Neural progenitor cell (in vitro differentiated cells): Measurements from ENCODE around the gene PITPNM3. TPM values are rescaled to one million over a fixed set of nuclear protein-coding genes. Genes with fewer than 3 reads are reported as not detected.

Experiments
- DNase-seq: peaks from one replicate; pipeline ENCODE4 v3.0.0-alpha.2; 2016; ENCODE audit warnings: low spot score
- H2AFZ ChIP-seq: fragments of 200-600 bp; sonication (generic); replicated peaks from 2 replicates; pipeline ENCODE4 v1.6.1; 2016; ENCODE audit warnings: antibody characterized with exemption
- H3F3A ChIP-seq: fragments of 200-600 bp; sonication (generic); 2 replicates; pipeline ENCODE4 v1.6.1; 2016; ENCODE audit warnings: antibody characterized with exemption, low read depth
- H3K27ac ChIP-seq: fragments of 200-600 bp; sonication (generic); 2 replicates; pipeline ENCODE4 v1.5.1; 2016; ENCODE audit warnings: mild to moderate bottlenecking
- H3K27me3 ChIP-seq: fragments of 200-600 bp; sonication (generic); 2 replicates; pipeline ENCODE4 v1.6.1; 2016; ENCODE audit warnings: mild to moderate bottlenecking, moderate library complexity
- H3K36me3 ChIP-seq: fragments of 200-600 bp; sonication (generic); 2 replicates; pipeline ENCODE4 v1.5.1; 2016
- H3K4me1 ChIP-seq: fragments of 200-600 bp; sonication (generic); 2 replicates; pipeline ENCODE4 v1.6.1; 2016; ENCODE audit warnings: mixed run types
- H3K4me2 ChIP-seq: fragments of 200-600 bp; sonication (generic); 2 replicates; pipeline ENCODE4 v1.6.1; 2016
- H3K4me3 ChIP-seq: fragments of 200-600 bp; sonication (generic); 2 replicates; pipeline ENCODE4 v1.5.1; 2016
- H3K79me2 ChIP-seq: fragments of 200-600 bp; sonication (generic); 2 replicates; pipeline ENCODE4 v1.6.1; 2016; ENCODE audit warnings: low read depth
- H3K9ac ChIP-seq: fragments of 200-600 bp; sonication (generic); 2 replicates; pipeline ENCODE4 v1.6.1; 2016
- H3K9me3 ChIP-seq: fragments of 200-600 bp; sonication (generic); 2 replicates; pipeline ENCODE4 v1.5.1; 2016; ENCODE audit warnings: low read depth
- H4K20me1 ChIP-seq: fragments of 200-600 bp; sonication (generic); 2 replicates; pipeline ENCODE4 v1.6.1; 2016; ENCODE audit warnings: low read depth
- H3K27ac Mint-ChIP-seq: 3 replicates; pipeline ENCODE4 v1.8.0; 2021; ENCODE audit warnings: mixed read lengths
- H3K27me3 Mint-ChIP-seq: 2 replicates; pipeline ENCODE4 v1.8.0; 2022; ENCODE audit warnings: low read depth, mild to moderate bottlenecking, inconsistent platforms, moderate library complexity, mixed read lengths; ENCODE audit not compliant: insufficient read depth
- H3K36me3 Mint-ChIP-seq: 3 replicates; pipeline ENCODE4 v1.8.0; 2021; ENCODE audit warnings: mixed read lengths
- H3K4me1 Mint-ChIP-seq: 3 replicates; pipeline ENCODE4 v1.8.0; 2021; ENCODE audit warnings: mixed read lengths
- H3K4me3 Mint-ChIP-seq: 3 replicates; pipeline ENCODE4 v1.8.0; 2021; ENCODE audit warnings: mild to moderate bottlenecking, moderate library complexity, mixed read lengths
- H3K9me3 Mint-ChIP-seq: 3 replicates; pipeline ENCODE4 v1.8.0; 2020; ENCODE audit warnings: mixed read lengths
- EZH2 ChIP-seq: fragments of 200-600 bp; sonication (generic); IDR thresholded peaks from 2 replicates; pipeline ENCODE4 v1.6.1; 2017; ENCODE audit warnings: antibody characterized with exemption, mild to moderate bottlenecking, moderate library complexity
- EZH2phosphoT487 ChIP-seq: fragments of 200-600 bp; sonication (generic); IDR thresholded peaks from 2 replicates; pipeline ENCODE4 v1.6.1; 2017; ENCODE audit warnings: antibody characterized with exemption
- total RNA-seq: library from RNA; depleted of rRNA; stranded (reverse); fragments of >200 nt; gene quantifications from 2 replicates; pipeline ENCODE4 v1.2.3, GENCODE V29; 2015; ENCODE audit warnings: low replicate concordance
- TF ChIP-seq, protein P1 (sequence below): fragments of 200-600 bp; sonication (generic); IDR thresholded peaks from 2 replicates; pipeline ENCODE4 v1.5.1; 2017; ENCODE audit warnings: antibody characterized with exemption, mild to moderate bottlenecking

PITPNM3 gene
- total RNA-seq, 1 donor from 2014 or later, result 2.8 TPM

DNA sequence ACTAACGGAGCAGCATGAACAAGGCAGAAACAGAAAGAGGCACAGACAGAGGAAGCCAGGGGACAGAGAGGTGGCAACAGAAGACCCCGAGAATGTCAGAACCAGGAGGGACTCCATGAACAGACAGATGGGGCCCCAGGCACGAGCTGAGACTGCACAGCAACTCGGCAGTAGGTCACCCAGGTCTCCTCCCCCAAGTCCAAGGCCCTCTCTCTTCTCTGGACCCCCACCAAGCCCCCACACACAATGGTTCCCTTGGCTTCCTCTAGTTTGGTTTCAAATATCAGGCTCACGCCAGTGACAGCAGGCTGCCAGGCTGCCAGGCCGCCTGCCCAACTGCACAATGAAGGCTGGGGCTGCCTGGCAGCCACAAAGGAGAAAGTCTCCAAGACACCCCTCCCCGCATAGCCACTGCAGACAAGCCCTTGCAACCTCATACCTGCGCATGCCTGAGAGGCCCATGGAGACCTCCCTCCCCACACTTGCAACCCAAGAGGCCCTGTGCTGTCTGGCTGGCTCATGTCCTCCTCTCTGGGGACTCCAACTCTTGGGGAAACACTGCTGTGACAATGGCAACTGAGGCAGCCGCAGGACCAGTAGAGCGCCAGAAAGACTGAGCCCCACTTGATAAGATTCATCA, 57.3 kb downstream of the PITPNM3 start:
- Histone ChIP-seq H2AFZ (no peak overlapping the region), H3K4me1 (peaks cover 39% of the 10 kb centered on the region), H3K36me3 (no peaks in the 10 kb centered on the region), H3K4me2 (no peak overlapping the region), H3K9me3 (no peaks in the 10 kb centered on the region), H3K9ac (no peak overlapping the region), H3F3A (peaks cover 29% of the 10 kb centered on the region), H3K27me3 (no peaks in the 10 kb centered on the region), H3K79me2 (no peaks in the 10 kb centered on the region), H3K27ac (no peak overlapping the region), H4K20me1 (no peaks in the 10 kb centered on the region), H3K4me3 (no peak overlapping the region)
- TF ChIP-seq EZH2 (no peak), EZH2phosphoT487 (no peak)
- TF ChIP-seq, protein P1, sequence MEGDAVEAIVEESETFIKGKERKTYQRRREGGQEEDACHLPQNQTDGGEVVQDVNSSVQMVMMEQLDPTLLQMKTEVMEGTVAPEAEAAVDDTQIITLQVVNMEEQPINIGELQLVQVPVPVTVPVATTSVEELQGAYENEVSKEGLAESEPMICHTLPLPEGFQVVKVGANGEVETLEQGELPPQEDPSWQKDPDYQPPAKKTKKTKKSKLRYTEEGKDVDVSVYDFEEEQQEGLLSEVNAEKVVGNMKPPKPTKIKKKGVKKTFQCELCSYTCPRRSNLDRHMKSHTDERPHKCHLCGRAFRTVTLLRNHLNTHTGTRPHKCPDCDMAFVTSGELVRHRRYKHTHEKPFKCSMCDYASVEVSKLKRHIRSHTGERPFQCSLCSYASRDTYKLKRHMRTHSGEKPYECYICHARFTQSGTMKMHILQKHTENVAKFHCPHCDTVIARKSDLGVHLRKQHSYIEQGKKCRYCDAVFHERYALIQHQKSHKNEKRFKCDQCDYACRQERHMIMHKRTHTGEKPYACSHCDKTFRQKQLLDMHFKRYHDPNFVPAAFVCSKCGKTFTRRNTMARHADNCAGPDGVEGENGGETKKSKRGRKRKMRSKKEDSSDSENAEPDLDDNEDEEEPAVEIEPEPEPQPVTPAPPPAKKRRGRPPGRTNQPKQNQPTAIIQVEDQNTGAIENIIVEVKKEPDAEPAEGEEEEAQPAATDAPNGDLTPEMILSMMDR, result no peak
- Mint-ChIP-seq H3K4me3 (no peak overlapping the region), H3K27me3 (peaks cover 6% of the 10 kb centered on the region), H3K9me3 (peaks cover 2% of the 10 kb centered on the region), H3K27ac (no peak overlapping the region), H3K4me1 (peaks cover 42% of the 10 kb centered on the region), H3K36me3 (no peaks in the 10 kb centered on the region)
- no peak for DNase-seq

DNA sequence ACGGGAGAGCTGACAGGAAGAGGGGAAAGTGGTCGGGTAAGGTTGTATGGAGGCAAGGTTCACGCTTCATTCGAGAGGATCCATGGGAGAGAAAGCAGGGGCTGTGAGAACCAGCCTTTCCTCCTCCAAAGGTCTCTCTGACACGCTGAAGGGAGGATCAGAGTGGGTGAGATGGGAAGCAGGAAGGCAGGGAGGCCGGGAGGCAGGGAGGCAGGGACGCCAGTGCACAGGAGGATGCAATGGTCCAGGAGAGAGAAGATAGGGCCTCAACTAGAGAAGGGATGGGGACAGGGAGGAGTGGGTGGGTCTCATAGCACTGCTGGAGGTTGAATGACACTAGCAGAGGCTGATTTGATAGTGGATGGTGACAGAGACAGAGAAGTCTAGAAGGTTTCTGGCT, 58.0 kb downstream of the PITPNM3 start:
- Histone ChIP-seq H3K4me1 (peaks cover 39% of the 10 kb centered on the region), H4K20me1 (no peaks in the 10 kb centered on the region), H3F3A (peaks cover 33% of the 10 kb centered on the region), H3K27ac (no peak overlapping the region), H3K9ac (no peak overlapping the region), H3K79me2 (no peaks in the 10 kb centered on the region), H3K4me2 (no peak overlapping the region), H2AFZ (no peak overlapping the region), H3K36me3 (no peaks in the 10 kb centered on the region), H3K27me3 (no peaks in the 10 kb centered on the region), H3K4me3 (no peak overlapping the region), H3K9me3 (no peaks in the 10 kb centered on the region)
- TF ChIP-seq, protein P1, result no peak
- TF ChIP-seq EZH2phosphoT487 (no peak), EZH2 (no peak)
- Mint-ChIP-seq H3K36me3 (no peaks in the 10 kb centered on the region), H3K9me3 (peaks cover 2% of the 10 kb centered on the region), H3K27ac (no peak overlapping the region), H3K4me3 (no peak overlapping the region), H3K27me3 (peaks cover 6% of the 10 kb centered on the region), H3K4me1 (peaks cover 42% of the 10 kb centered on the region)
- no peak for DNase-seq

DNA sequence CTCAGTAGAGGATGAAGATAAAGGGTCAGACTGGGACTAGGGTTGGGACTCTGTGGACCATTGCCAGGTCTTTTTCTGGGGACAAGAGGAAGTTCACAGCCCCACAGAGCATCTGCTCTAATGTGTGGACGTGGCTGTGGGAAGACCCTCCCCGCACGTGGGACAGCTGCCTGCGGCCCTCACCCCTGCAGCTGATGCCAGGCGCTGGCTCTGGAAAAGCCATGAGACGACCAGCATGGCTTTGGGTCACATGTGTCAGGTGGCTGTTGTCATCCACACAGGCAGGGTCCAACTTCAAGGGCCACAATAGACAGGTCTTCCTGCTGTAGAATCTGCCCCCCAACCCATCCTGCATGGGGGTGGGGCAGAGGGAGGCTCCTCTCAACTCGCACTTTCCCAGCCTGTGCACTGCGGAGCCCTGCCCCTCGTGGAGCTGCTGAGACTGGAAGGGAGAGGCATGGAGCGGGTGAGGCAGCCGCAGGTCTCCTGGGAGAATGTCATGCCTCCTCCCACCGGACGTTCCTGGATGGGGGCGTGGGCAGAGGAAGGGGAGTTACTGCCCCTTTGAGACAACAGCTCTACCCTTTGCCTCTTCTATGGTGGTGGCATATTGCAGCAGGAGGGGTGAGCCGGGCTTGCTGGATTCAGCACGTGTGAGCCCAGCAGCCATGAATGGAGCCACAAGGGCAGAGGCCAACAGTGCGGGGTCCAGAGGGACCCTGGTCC, 58.7 kb downstream of the PITPNM3 start:
- H3K27me3 ChIP-seq, result no peaks in the 10 kb centered on the region
- H3K4me1 ChIP-seq, result peaks cover 39% of the 10 kb centered on the region
- Mint-ChIP-seq H3K4me1 (peaks cover 42% of the 10 kb centered on the region), H3K4me3 (no peak overlapping the region), H3K36me3 (no peaks in the 10 kb centered on the region), H3K27ac (no peak overlapping the region), H3K9me3 (peaks cover 2% of the 10 kb centered on the region), H3K27me3 (peaks cover 6% of the 10 kb centered on the region)
- H3F3A ChIP-seq, result peaks cover 37% of the 10 kb centered on the region
- no peak overlapping the region for H3K4me3 ChIP-seq
- H2AFZ ChIP-seq, result no peak overlapping the region
- no peaks in the 10 kb centered on the region for H3K79me2 ChIP-seq
- H3K4me2 ChIP-seq, result no peak overlapping the region
- no peaks in the 10 kb centered on the region for H3K36me3 ChIP-seq
- DNase-seq, result no peak
- H3K27ac ChIP-seq, result no peak overlapping the region
- no peak overlapping the region for H3K9ac ChIP-seq
- TF ChIP-seq EZH2 (no peak), EZH2phosphoT487 (no peak)
- TF ChIP-seq, protein P1, result no peak
- no peaks in the 10 kb centered on the region for H4K20me1 ChIP-seq
- H3K9me3 ChIP-seq, result no peaks in the 10 kb centered on the region
